HG02970 (cell line): ENCODE measurements around the gene LIPC.

ENCODE experiments used
- ATAC-seq: cut with Tn5 transposase; IDR thresholded peaks from one replicate; pipeline ENCODE4 v1.9.1; 2021; ENCODE audit warnings: mild to moderate bottlenecking, moderate library complexity, moderate number of reproducible peaks; ENCODE audit not compliant: unreplicated experiment, low FRiP score

LIPC gene

DNA sequence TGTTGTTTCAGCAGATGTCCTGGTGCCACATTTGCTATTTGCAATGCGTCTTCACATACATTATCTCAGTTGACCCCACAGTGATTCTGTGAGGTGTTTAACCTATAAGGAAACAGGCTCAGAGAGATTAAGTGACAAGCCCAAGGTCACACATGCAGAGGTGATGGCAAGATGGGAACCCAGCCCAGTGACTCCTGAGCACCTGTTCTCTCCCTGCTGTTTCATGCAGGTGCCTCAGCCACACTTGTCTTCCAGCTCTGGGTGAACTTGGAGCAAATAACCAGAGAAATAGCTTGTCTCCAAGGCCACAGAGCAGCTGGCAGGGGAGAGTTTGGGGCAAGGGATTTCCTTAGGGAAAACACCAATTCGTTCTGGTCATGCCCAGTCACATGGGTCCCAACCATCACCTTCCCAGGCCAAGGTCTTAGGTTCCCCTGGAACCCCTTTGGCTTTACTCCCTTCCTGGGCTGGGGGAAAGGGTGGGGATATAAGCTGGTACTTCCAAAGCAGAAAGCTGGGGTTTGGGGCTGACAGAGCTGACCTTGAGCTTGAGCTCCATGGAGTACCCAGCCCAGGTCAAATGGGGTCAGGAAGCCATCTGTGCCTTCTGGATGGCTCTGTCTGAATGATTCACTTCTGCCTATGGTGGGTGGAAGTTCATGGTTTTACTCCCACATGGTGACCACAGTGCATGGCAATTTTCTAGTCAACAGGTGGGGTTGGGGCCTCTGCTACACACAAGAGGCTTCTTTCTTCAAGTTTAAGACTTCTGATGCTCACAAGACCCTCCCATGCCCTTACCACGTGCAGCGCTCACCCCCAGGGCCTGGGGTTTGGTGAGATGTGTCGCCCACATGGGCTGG is 22.4 kb downstream of the LIPC start:
- ATAC-seq: no peak

DNA sequence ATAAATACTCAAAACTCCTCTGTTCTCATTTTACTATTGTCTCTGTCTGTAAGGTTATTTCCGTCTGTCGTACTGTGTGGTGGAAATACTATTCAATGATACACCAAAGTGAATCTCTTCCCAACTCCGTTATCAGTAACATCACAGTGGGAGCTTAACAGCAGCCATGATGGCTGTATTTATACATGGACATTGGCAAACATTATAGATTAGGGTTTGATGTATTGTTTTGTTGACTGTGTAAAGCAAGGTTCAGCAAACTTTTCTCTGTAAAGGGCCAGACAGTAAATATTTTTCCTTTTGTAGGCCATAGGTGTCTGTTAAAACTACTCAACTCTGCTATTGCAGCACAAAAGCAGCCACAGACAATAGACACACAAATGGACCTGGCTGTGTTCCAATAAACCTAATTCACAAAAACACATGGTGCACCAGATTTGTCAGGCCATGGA is 23.2 kb downstream of the LIPC start:
- no peak for ATAC-seq

DNA sequence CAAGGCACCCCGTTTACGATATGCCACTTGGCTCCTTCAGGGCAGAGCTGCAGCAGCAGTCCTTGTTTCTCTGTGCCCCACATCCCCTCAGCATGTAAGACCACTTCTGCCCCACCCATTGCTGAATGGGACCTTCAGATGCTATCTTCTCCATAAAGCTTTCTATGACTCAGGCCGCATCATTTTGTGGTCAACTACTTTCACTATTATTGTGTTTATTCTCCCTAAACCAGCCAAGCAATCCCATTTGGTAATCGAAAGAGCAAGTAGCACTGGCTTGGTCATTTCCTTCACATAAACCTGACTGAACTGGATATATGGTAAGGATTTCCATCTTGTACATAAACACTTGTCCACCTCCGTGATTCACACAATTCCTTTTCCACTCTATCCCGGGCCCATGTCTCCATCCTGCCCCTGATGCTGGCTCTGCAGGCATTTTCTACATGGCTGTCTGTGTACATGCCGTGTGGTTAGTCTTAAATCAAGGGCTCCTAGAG is 25.7 kb downstream of the LIPC start:
- ATAC-seq: peak; percentile 52

DNA sequence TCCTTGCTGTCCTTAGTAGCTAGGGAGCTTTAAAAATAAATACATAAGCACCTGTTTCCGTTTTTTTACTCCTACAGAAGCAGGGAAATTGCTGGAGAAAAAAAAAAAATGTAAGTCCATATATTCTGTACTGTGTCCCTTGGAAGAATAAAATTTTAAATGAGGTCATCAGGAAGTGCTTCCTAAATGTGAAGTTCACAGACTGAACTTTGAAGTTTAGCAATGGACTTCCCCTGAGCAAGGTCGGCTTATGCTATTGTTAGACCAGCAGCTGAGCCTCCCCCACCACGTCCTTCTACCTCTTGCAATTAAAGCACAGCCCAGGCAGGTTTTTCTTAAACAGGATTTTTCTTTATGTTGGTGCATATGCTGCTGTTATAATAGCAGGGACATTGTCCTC is 26.3 kb downstream of the LIPC start:
- ATAC-seq: no peak

- no peak for ATAC-seq
Measured at GRCh38 chr15:58459045-58459444, 27.3 kb downstream of the LIPC start.

GRCh38 chr15:58459560-58459959 is 27.8 kb downstream of the LIPC start:
- ATAC-seq: no peak

- ATAC-seq: no peak
Measured at GRCh38 chr15:58460116-58460790, 28.5 kb downstream of the LIPC start.

GRCh38 chr15:58460872-58461271 is 29.1 kb downstream of the LIPC start:
- no peak for ATAC-seq

DNA sequence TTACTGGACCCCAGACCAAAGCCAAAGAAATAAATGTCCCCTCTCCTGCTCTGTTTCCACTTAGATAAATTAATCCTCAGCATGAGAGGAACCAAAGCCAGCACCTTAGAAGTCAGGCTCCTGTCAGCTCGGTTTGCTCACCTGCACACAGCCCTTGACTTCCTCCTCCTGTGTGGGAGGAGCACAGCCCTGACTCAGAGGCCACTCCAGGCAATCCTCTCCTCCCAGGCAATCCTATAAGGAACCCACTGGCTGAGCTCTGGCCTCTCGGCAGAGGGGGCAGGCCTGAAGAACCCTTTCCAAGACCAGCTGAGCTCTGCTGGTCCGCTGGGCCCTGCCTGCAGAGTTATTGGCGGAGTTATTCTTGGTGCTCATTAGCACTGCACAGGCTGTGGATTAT is 30.8 kb downstream of the LIPC start:
- no peak for ATAC-seq

DNA sequence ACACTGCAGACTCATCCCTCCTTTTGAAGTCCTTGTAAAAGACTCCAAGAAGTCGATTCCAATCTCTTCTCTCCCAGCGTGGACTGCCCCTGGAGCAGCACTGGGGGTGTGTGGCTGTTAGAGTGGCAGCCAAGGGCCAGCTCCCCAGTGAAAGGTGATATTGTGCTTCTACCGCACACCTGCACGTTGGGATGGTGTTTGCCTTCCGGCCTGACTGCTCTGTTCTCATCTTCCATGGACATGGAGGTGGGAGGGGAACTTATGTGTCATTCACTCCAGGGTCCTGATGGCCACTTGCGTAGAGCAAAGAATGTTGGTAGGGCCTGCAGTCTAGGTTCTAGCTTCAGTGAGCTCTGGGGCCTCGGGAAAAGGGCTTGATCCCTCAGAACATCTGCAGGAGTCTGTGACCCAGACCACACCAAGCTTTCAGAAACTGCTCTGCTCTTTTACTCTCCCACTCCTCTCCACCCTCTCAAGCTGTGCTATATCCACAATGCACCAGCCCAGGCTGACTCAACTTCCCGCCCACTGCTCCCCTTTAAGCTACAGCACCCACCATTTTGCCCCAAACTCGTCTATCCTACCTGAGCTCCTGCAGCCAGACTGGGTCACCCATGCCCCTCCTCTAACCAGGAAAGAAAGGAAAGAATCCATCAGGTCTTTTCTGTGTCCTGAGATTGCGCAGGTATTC is 31.3 kb downstream of the LIPC start:
- no peak for ATAC-seq

DNA sequence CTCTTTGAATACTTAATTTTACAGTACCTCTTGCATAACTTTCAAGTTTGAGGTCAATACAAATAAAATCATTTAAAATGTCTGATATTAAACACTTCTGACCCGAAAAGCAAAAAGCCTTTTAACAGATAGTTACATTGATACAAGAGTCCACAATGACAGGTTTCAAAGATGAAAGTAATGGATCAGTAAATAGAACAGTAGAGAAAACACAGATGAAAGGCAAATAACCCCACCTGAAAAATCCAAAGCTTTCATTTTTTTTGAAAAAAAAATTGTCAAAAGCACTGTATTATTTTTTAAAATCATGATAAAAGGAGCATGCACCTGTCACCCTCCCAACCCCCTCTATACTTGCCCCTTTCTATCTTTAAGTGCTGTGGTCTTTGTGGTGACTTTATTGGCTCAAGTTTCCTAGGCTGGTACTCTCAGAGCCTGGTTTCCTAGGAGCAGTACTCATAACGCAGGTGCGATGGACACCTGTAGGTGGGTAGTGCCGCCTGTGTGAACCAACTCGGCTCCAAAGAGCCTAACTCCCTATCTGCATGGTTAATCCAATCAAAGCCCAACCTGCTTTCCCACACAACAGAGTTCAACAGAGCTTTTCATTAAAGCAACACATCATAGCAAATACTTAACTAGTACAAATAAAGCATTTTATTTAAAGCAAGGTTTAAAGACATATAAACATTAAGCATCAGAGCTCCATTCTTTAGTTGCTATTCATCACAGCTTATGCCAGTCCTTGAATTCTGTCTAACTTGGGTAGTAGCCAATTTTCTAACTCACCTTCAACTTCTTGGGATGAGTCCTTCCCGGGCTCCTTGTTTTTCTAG is 32.2 kb downstream of the LIPC start:
- no peak for ATAC-seq

GRCh38 chr15:58465070-58465469 is 33.3 kb downstream of the LIPC start:
- no peak for ATAC-seq

- no peak for ATAC-seq
Measured at GRCh38 chr15:58465866-58466517, 34.2 kb downstream of the LIPC start.

DNA sequence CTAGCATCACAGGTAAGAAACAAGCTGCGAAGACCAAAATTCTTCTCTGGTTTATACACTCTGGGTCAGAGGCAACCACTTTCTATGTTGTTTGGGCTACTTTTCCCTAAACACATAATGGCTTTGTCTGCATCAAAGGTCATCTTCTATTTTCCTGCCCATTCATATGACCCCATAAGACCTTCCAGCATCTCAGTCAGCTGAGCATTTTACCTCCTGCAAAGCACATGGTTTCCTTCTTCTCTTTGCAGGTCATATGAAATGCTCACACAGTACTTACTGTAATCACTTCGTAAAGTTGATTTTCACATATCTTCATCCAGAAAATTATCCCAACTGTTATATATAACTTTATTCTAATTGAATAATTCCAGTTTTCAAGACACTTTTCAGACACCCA is 34.8 kb downstream of the LIPC start:
- ATAC-seq: no peak

DNA sequence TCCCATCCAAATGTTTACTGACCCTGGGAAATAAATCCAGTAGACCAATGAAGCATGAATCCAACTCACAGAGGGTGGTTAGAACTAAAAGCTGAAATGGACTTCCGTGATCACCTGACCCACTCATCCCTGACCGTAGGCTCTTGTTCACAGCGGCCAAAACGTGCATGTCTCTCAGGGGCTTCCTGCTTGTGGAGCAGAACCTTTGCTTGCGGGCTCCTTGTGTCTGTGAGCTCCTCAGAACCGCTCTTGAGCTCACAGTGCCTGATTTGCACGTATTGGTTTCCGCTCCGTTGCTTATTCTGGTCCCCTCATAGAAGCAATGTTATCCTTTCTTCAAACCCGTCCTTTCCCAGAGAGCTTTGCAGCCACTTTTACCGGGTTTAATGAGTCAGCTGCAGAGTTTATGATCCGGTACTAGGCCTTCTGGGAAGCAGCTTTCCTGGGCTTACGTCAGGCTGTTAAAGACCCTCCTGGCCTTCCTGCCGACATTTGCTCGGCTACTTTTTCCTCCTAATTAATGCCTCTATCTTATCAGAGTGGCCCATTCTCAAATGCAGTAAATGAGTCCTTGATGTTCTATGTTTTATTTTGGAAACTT is 35.4 kb downstream of the LIPC start:
- no peak for ATAC-seq

GRCh38 chr15:58467722-58468423 is 36.1 kb downstream of the LIPC start:
- ATAC-seq: no peak

DNA sequence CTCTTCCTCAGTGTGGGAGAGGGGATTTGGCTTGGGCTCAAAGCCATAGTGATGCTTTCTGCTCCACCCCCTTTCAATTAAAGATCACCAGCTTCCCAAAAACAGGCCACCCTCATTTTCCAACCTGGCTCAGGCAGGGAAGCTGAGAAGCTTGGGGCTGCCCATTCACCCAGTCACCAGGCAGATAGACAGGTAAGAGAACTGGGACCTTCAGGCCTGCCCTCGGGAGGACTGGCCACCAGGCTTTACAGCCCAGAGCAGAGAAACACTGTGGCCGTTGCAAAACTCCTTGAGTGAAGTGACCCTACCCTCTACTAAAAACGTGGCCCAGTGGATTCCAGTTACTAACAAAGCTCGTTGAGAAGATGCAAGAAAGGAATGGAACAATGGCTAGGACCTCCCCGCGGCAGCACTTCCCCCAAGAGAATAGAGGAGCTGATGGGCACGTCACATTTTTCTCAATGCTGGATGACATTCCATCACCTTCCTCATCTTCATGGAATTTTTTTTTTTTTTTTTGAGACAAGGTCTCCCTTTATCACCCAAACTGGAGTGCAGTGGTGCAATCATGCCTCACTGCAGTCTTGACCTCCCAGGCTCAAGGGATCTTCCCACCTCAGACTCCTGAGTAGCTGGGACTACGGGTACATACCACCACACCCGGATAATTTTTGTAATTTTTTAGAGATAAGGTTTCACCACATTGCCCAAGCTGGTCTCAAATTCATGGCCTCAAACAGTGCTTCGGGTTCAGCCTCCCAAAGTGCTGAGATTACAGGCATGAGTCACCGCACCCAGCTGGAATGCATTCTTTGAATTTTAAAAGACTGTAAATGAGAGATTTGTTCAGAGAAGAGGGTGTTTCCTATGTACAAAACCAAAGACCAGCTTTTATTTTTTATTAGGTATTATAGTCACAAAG is 37.9 kb downstream of the LIPC start:
- no peak for ATAC-seq

- ATAC-seq: no peak
Measured at GRCh38 chr15:58471348-58471747, 39.6 kb downstream of the LIPC start.
